Fibroblast of lung (primary cell): ENCODE measurements around the gene ZFYVE28. TPM values are rescaled to one million over a fixed set of nuclear protein-coding genes. Genes with fewer than 3 reads are reported as not detected.

ENCODE experiments used
- DNase-seq, 2 donors: peaks; one replicate each; pipeline versions ENCODE4 v3.0.0 to v3.0.0-alpha.2; 2010; ENCODE audit warnings: low read depth in 2 of 2
- H2AFZ ChIP-seq: 2 replicates; pipeline ENCODE4 v1.5.1; 2012; ENCODE audit warnings: low read length, control low read depth, inconsistent platforms
- H3K27ac ChIP-seq: 2 replicates; pipeline ENCODE4 v1.5.1; 2011; ENCODE audit warnings: low read length, control low read depth; ENCODE audit not compliant: insufficient read depth
- H3K27me3 ChIP-seq: 2 replicates; pipeline ENCODE4 v1.5.1; 2011; ENCODE audit warnings: mild to moderate bottlenecking, low read length; ENCODE audit not compliant: control insufficient read depth, insufficient read depth
- H3K36me3 ChIP-seq: 2 replicates; pipeline ENCODE4 v1.5.1; 2011; ENCODE audit warnings: low read length; ENCODE audit not compliant: control insufficient read depth, insufficient read depth
- H3K4me1 ChIP-seq: 2 replicates; pipeline ENCODE4 v1.5.1; 2011; ENCODE audit warnings: low read length; ENCODE audit not compliant: control insufficient read depth, insufficient read depth; ENCODE audit errors: extremely low read depth
- H3K4me2 ChIP-seq: 2 replicates; pipeline ENCODE4 v1.5.1; 2011; ENCODE audit warnings: low read length, control low read depth; ENCODE audit not compliant: insufficient read depth; ENCODE audit errors: extremely low read depth
- H3K4me3 ChIP-seq, 4 experiments: fragments of 200-600 bp in 1 of 4; sonication (generic) in 1 of 4; replicated peaks in 1 of 4; 2 replicates each; pipeline ENCODE4 v1.5.1; 2011 to 2016; ENCODE audit warnings: low read length in 4 of 4, low read depth in 3 of 4, mild to moderate bottlenecking in 3 of 4, control low read depth in 2 of 4, inconsistent platforms in 1 of 4, mixed read lengths in 1 of 4; ENCODE audit not compliant: insufficient read depth in 1 of 4; ENCODE audit errors: control extremely low read depth in 1 of 4
- H3K79me2 ChIP-seq: 2 replicates; pipeline ENCODE4 v1.5.1; 2012; ENCODE audit warnings: mild to moderate bottlenecking, low read length, inconsistent platforms; ENCODE audit not compliant: control insufficient read depth, insufficient read depth
- H3K9ac ChIP-seq: 2 replicates; pipeline ENCODE4 v1.5.1; 2011; ENCODE audit warnings: mild to moderate bottlenecking, low read length, control low read depth; ENCODE audit not compliant: insufficient read depth
- H3K9me3 ChIP-seq: 2 replicates; pipeline ENCODE4 v1.5.1; 2012; ENCODE audit warnings: low read depth, low read length; ENCODE audit not compliant: control insufficient read depth, insufficient read depth
- H4K20me1 ChIP-seq: 2 replicates; pipeline ENCODE4 v1.5.1; 2011; ENCODE audit warnings: low read length; ENCODE audit not compliant: control insufficient read depth, insufficient read depth; ENCODE audit errors: extremely low read depth
- EZH2 ChIP-seq: IDR thresholded peaks from 2 replicates; pipeline ENCODE4 v1.5.1; 2012; ENCODE audit warnings: low read length, control low read depth, mild to moderate bottlenecking; ENCODE audit errors: missing control alignments
- polyA plus RNA-seq, 2 donors: library from polyadenylated mRNA; depleted of rRNA in 1 of 2; stranded (reverse) in 1 of 2; unstranded in 1 of 2; fragments of >200 nt; gene quantifications; 2 replicates each; pipeline ENCODE4 v1.2.1, GENCODE V29; 2011 to 2012; ENCODE audit warnings: missing spikeins in 1 of 2
- total RNA-seq: library from RNA; depleted of rRNA; stranded (reverse); fragments of >200 nt; gene quantifications from 2 replicates; pipeline ENCODE4 v1.2.1, GENCODE V29; 2014
- TF ChIP-seq, protein P1 (sequence below), 2 donors: IDR thresholded peaks in 1 of 2; conservative IDR thresholded peaks in 1 of 2; 1 replicate in 1 of 2; 2 replicates in 1 of 2; pipeline ENCODE4 v1.5.1; 2011 to 2012; ENCODE audit warnings: low read length in 2 of 2, control low read depth in 1 of 2, inconsistent platforms in 1 of 2, low read depth in 1 of 2, mild to moderate bottlenecking in 1 of 2

The ZFYVE28 gene
- total and polyA plus RNA-seq, 2 donors (not counting 1 experiment from before 2014, with no cell fraction given) = 2.4 to 11.6 TPM

- H4K20me1 ChIP-seq = no peaks in the 10 kb centered on the region
- no peak overlapping the region for H3K9ac ChIP-seq
- no peak overlapping the region for H3K4me3 ChIP-seq
- DNase-seq = no peak
- no peak overlapping the region for H3K27ac ChIP-seq
- TF ChIP-seq, protein P1, sequence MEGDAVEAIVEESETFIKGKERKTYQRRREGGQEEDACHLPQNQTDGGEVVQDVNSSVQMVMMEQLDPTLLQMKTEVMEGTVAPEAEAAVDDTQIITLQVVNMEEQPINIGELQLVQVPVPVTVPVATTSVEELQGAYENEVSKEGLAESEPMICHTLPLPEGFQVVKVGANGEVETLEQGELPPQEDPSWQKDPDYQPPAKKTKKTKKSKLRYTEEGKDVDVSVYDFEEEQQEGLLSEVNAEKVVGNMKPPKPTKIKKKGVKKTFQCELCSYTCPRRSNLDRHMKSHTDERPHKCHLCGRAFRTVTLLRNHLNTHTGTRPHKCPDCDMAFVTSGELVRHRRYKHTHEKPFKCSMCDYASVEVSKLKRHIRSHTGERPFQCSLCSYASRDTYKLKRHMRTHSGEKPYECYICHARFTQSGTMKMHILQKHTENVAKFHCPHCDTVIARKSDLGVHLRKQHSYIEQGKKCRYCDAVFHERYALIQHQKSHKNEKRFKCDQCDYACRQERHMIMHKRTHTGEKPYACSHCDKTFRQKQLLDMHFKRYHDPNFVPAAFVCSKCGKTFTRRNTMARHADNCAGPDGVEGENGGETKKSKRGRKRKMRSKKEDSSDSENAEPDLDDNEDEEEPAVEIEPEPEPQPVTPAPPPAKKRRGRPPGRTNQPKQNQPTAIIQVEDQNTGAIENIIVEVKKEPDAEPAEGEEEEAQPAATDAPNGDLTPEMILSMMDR (conservative IDR thresholded peaks at IDR 0.05 in 1 of 2, IDR thresholded peaks at IDR 0.05 in 1 of 2; ENCODE audit: low read depth in 1 of 2, low read length in 2 of 2) = no peak
- no peak for TF ChIP-seq EZH2
- H3K4me2 ChIP-seq = no peak overlapping the region
- H3K79me2 ChIP-seq = no peaks in the 10 kb centered on the region
- no peaks in the 10 kb centered on the region for H3K36me3 ChIP-seq
- peaks cover 12% of the 10 kb centered on the region for H3K4me1 ChIP-seq
- no peaks in the 10 kb centered on the region for H3K27me3 ChIP-seq
- no peaks in the 10 kb centered on the region for H3K9me3 ChIP-seq
- H2AFZ ChIP-seq = no peak overlapping the region
These were observed 128.5 kb downstream of the ZFYVE28 start for GRCh38 chr4:2289955-2290333.

DNA sequence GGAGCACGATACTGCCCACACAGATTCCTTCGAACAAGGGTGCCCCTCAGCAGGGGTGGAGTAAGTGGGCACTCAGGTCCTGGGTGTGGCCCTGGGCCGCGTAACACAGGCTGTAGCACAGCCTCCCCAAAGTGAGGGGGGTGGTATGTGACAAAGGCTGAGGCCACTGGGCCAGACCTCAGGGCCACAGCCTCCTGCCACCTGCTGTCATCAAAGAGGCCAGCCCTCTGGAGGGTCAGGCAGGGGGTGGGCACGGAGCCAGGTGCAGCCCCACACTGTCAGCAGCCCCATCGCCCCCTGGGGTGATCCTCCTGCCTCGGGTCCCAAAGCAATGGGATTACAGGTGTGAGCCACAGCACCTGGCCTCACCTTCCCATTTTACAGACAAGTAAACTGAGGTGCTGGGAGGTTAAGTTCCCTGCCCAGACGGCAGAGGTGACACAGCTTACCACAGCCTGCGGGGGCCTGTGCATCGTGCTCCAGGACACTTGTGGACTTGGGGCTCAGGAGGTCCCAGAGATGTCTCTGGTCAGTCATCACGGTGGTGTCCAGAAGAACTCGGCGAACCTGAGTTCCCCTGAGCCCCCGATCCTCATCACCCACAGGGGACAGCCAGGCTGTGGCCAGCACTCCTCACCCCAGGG, 129.0 kb downstream of the ZFYVE28 start:
- no peak overlapping the region for H3K9ac ChIP-seq
- no peak for DNase-seq
- no peaks in the 10 kb centered on the region for H3K27me3 ChIP-seq
- H3K27ac ChIP-seq = no peak overlapping the region
- no peaks in the 10 kb centered on the region for H4K20me1 ChIP-seq
- no peaks in the 10 kb centered on the region for H3K36me3 ChIP-seq
- no peaks in the 10 kb centered on the region for H3K9me3 ChIP-seq
- H2AFZ ChIP-seq = no peak overlapping the region
- TF ChIP-seq, protein P1 (conservative IDR thresholded peaks at IDR 0.05 in 1 of 2, IDR thresholded peaks at IDR 0.05 in 1 of 2; ENCODE audit: low read depth in 1 of 2, low read length in 2 of 2) = no peak
- TF ChIP-seq EZH2 = no peak
- no peaks in the 10 kb centered on the region for H3K79me2 ChIP-seq
- no peak overlapping the region for H3K4me3 ChIP-seq
- peaks cover 14% of the 10 kb centered on the region for H3K4me1 ChIP-seq
- H3K4me2 ChIP-seq = no peak overlapping the region

- no peak for TF ChIP-seq EZH2
- TF ChIP-seq, protein P1 (conservative IDR thresholded peaks at IDR 0.05 in 1 of 2, IDR thresholded peaks at IDR 0.05 in 1 of 2; ENCODE audit: low read depth in 1 of 2, low read length in 2 of 2) = no peak
- Histone ChIP-seq H4K20me1 (no peaks in the 10 kb centered on the region), H3K36me3 (no peaks in the 10 kb centered on the region), H3K4me1 (peaks cover 14% of the 10 kb centered on the region), H3K27ac (no peak overlapping the region), H3K4me2 (no peak overlapping the region), H3K27me3 (no peaks in the 10 kb centered on the region), H3K9ac (no peak overlapping the region), H3K79me2 (no peaks in the 10 kb centered on the region), H3K4me3 (no peak overlapping the region), H3K9me3 (no peaks in the 10 kb centered on the region), H2AFZ (no peak overlapping the region)
- no peak for DNase-seq
These were observed 130.3 kb downstream of the ZFYVE28 start for GRCh38 chr4:2288051-2288541.
